ENCODE data around the gene SH3BP2. TPM values are rescaled to one million over a fixed set of nuclear protein-coding genes. Genes with fewer than 3 reads are reported as not detected.

The SH3BP2 gene
- total RNA-seq, 1 donor from 2014 or later = 150 TPM

DNA sequence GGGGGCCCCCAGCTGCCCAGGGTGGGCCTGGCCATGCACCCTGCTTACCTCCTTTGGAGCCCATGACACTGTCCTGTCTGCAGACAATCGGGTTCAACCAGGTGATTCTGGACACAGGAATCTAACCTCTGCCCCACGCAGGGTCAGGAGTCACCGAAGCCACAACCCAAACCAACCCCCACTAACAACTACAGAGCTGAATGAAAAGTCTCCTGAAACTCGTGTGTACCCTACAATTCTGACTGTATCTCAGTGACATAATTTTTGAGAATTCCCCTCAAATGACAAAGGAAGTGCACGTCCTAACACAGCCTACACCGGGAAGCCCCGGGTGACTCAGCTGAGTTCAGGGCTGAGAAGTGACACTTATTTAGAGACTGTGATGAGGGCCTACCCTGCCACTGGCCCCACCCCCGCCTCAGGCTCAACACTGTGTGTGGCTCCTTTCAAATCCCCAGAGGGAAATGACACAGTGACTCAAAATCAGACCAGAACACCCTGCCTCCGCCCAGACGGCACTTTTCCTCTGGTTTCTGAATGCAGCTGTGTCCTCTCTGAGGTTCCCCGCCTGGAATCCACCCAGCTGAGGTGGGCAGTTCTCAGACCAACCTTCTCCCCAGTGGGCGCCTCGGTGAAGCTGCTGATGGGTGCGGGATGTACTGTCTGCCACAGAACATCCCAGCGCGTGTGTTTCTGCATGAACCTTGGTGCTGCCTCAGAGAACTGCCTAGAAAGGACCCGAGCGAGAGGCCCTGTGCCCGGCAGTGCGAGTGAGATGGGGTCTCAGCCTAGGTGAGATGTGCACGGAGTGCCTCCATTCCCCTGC lies 46.7 kb upstream of the SH3BP2 start:
- Mint-ChIP-seq H3K4me3 (ENCODE audit: unreplicated experiment) (no peak overlapping the region), H3K9me3 (ENCODE audit: unreplicated experiment) (no peaks in the 10 kb centered on the region), H3K36me3 (ENCODE audit: low read depth, unreplicated experiment) (peaks cover 28% of the 10 kb centered on the region), H3K4me1 (ENCODE audit: unreplicated experiment) (peaks cover 7% of the 10 kb centered on the region), H3K27ac (ENCODE audit: unreplicated experiment) (no peak overlapping the region), H3K27me3 (ENCODE audit: unreplicated experiment) (peaks cover 11% of the 10 kb centered on the region)
- no peak for TF ChIP-seq CTCF (IDR thresholded peaks at IDR 0.05; ENCODE audit: unreplicated experiment)
- no peak for DNase-seq (ENCODE audit: low spot score)

DNA sequence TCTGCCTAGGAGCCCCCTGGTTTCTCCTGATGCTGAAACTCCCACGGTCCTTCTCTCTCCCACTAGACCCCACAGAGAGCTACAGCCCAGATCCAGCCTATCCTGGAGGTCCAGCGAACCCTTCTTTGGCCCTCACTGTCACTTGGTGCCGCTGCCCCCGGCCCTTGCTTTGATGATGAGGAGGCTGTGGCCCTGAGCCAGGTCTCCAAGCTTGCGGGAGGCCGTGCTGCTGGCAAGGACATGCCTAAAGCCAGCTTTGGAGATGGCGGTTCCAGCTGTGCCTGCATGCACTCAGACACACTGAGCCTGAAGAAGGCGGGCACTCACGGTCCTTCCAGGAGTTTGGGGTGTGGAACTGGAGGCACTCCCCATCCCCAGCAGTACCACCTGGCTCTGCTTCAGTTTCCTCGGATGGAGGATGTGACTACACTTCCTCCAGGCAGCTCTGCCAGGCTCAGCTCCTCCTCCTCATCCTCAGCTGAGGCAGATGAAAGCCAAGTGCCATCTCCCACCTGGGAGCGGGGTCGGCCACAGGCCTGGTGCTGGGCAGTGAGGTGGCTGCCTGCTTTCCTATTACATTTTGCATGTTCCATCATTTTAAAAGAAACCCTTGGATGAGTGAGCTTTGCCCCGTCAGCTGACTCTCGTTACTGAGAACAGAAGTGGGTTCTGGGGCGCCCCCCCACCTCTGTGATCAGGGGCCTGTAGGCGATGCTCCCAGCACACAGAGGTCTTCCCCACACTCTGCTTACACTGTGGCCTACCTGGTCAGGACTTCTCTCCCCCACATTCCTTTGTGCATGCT lies 45.8 kb upstream of the SH3BP2 start:
- Mint-ChIP-seq H3K27ac (ENCODE audit: unreplicated experiment) (no peak overlapping the region), H3K36me3 (ENCODE audit: low read depth, unreplicated experiment) (peaks cover 27% of the 10 kb centered on the region), H3K4me1 (ENCODE audit: unreplicated experiment) (peaks cover 7% of the 10 kb centered on the region), H3K9me3 (ENCODE audit: unreplicated experiment) (no peaks in the 10 kb centered on the region), H3K27me3 (ENCODE audit: unreplicated experiment) (peaks cover 14% of the 10 kb centered on the region), H3K4me3 (ENCODE audit: unreplicated experiment) (peak overlapping the region; percentile 89)
- TF ChIP-seq CTCF (IDR thresholded peaks at IDR 0.05; ENCODE audit: unreplicated experiment) = no peak
- no peak for DNase-seq (ENCODE audit: low spot score)

DNA sequence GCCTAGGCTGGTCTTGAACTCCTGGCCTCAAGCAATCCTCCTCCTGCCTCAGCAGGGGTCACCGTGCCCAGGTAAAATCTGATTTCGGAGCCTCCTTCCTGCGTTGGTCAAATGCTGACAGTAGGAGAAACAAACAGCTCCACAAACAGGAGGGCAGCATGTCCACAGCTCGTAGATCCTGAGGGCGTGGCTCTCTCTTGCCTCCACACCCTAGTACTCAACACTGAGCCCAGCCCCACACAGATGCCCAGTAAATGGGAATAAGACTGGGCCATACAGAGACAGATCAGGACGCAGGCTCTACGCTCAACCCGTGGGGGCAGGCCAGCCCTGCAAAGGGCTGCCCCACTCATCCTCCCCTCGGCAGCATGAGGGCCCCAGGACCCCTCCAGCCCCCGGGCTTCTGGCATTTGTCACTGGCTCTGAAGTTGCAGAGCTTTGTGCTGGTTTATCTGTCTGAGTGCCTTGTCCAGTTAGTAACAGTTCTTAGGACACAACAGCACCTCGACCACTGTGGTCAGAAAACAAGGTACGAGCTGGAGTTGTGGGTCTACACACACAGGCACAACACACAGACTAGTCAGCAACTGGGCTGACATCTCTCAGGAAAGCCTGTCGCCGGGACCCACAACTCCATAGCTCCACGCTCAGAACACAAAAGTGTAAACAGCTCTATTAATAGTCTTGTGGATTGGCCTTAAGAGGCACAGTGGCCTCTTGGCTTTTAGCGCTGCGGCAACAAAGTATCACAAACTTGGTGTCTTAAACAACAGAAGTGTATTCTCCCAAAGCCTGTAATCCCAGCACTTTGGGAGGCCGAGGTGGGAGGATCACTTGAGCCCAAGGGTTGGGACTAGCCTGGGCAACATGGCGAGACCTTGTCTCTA lies 41.9 kb upstream of the SH3BP2 start:
- Mint-ChIP-seq H3K36me3 (ENCODE audit: low read depth, unreplicated experiment) (peaks cover 21% of the 10 kb centered on the region), H3K27ac (ENCODE audit: unreplicated experiment) (no peak overlapping the region), H3K4me3 (ENCODE audit: unreplicated experiment) (no peak overlapping the region), H3K4me1 (ENCODE audit: unreplicated experiment) (peaks cover 14% of the 10 kb centered on the region), H3K27me3 (ENCODE audit: unreplicated experiment) (peaks cover 13% of the 10 kb centered on the region), H3K9me3 (ENCODE audit: unreplicated experiment) (no peaks in the 10 kb centered on the region)
- DNase-seq (ENCODE audit: low spot score) = no peak
- no peak for TF ChIP-seq CTCF (IDR thresholded peaks at IDR 0.05; ENCODE audit: unreplicated experiment)

DNA sequence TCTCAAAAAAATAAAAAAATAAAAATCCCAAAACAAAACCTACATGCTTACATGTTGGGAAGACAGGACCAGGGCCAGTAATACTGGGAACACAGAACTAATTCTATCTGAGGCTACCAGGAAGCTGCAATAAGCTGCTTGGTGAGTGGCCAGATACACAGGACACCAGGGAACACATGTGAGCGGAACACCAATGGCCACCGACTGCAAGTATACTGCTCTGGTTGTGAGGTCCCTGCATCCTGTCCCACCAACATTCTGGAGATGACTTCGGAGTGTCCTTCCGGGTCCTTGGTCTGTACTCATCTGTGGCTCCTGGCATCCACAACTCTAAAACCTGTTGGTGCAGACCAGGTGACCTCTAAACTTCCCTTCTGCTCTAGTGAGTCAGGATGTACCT lies 39.4 kb upstream of the SH3BP2 start:
- DNase-seq (ENCODE audit: low spot score) = no peak
- H3K9me3 Mint-ChIP-seq (ENCODE audit: unreplicated experiment) = no peaks in the 10 kb centered on the region
- peaks cover 9% of the 10 kb centered on the region for H3K27me3 Mint-ChIP-seq (ENCODE audit: unreplicated experiment)
- no peak overlapping the region for H3K4me3 Mint-ChIP-seq (ENCODE audit: unreplicated experiment)
- no peak for TF ChIP-seq CTCF (IDR thresholded peaks at IDR 0.05; ENCODE audit: unreplicated experiment)
- H3K36me3 Mint-ChIP-seq (ENCODE audit: low read depth, unreplicated experiment) = peaks cover 9% of the 10 kb centered on the region
- no peak overlapping the region for H3K27ac Mint-ChIP-seq (ENCODE audit: unreplicated experiment)
- H3K4me1 Mint-ChIP-seq (ENCODE audit: unreplicated experiment) = peaks cover 14% of the 10 kb centered on the region
